ENCODE data around the gene HINFP. TPM values are rescaled to one million over a fixed set of nuclear protein-coding genes. Genes with fewer than 3 reads are reported as not detected.
A peak's percentile ranks its signal among the peaks of the same experiment; 100 is the strongest.

The HINFP gene
- total RNA-seq, 1 donor from 2014 or later = 21.9 TPM

DNA sequence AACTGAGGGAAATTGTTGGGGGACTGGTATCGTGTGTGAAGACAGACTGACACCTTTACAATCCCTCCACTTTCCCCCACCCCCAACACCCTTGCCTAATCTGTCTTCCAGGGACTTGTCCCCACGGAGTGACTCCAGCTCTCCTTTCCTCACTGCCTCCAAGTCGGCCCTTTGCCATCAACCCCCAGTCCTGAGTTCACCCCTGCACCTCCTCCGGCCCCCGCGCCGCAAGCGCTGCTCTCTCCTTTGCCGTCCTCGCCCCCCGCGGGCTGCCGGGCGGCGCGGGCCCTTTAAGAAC lies 27.3 kb downstream of the HINFP start:
- TF ChIP-seq CTCF (IDR thresholded peaks at IDR 0.05) = no peak
- peaks cover 9% of the 10 kb centered on the region for H3K4me1 Mint-ChIP-seq (ENCODE audit: low read depth)
- H3K4me3 Mint-ChIP-seq (ENCODE audit: unreplicated experiment) = peak overlapping the region; percentile 70
- H3K9me3 Mint-ChIP-seq (ENCODE audit: low read depth) = no peaks in the 10 kb centered on the region
- peaks cover 5% of the 10 kb centered on the region for H3K27me3 Mint-ChIP-seq (ENCODE audit: low read depth)
- DNase-seq (ENCODE audit: low spot score) = no peak
- no peak overlapping the region for H3K27ac Mint-ChIP-seq (ENCODE audit: unreplicated experiment)
- no peaks in the 10 kb centered on the region for H3K36me3 Mint-ChIP-seq (ENCODE audit: low read depth)

DNA sequence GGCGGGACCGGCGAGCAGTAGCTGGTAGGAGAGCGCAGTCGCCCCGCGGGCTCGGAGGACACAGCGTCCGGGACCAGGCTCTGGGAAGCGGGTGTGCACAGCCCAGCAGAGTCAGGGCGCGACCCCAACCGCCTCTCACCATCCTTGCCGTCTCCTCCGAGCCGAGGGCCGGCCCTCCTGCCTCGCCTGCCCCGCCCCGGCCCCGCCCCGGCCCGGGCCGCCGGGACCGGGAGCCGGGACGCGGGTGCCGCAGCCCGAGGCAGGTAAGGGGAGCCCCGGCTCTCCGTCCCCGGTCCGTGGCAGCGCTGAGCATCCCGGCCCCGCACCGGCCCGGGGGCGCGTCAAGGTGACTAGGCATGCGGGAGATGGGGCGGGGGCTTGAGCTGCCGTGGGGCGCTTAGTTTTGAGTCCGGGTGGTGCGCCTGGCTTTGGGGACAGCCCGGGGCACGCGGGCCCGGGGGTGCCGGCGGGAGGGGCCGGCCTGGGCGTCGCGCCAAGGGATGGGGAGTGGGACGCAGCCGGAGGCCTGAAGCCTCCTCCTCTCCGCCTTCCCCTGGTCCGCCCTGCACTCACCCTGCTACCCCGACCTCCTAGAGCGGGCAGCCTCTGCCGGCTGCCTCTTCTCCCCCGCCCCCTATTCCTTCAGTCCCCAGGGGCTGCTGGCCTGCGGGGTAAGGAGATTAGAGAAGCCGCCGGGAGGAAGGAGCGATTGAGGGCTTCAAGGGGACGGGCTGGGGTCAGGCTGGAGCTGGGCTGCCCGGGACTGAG lies 27.8 kb downstream of the HINFP start, which contains the start of gene ABCG4:
ABCG4 (plus strand) TSS at position 35 of the 768 bp plus-strand sequence. CDS start 914 bp downstream, outside the sequence.
- Mint-ChIP-seq H3K36me3 (ENCODE audit: low read depth) (no peaks in the 10 kb centered on the region), H3K9me3 (ENCODE audit: low read depth) (no peaks in the 10 kb centered on the region), H3K27me3 (ENCODE audit: low read depth) (peaks cover 5% of the 10 kb centered on the region), H3K4me1 (ENCODE audit: low read depth) (peaks cover 9% of the 10 kb centered on the region), H3K27ac (ENCODE audit: unreplicated experiment) (no peak within 1 kb of the TSS), H3K4me3 (ENCODE audit: unreplicated experiment) (peak within 1 kb of the TSS; percentile 70)
- no peak for TF ChIP-seq CTCF (IDR thresholded peaks at IDR 0.05)
- DNase-seq (ENCODE audit: low spot score) = peak; percentile 88

- no peak for TF ChIP-seq CTCF (IDR thresholded peaks at IDR 0.05)
- DNase-seq (ENCODE audit: low spot score) = peak; percentile 74
- Mint-ChIP-seq H3K9me3 (ENCODE audit: low read depth) (no peaks in the 10 kb centered on the region), H3K27me3 (ENCODE audit: low read depth) (peaks cover 5% of the 10 kb centered on the region), H3K4me1 (ENCODE audit: low read depth) (peaks cover 7% of the 10 kb centered on the region), H3K36me3 (ENCODE audit: low read depth) (no peaks in the 10 kb centered on the region), H3K27ac (ENCODE audit: unreplicated experiment) (no peak overlapping the region), H3K4me3 (ENCODE audit: unreplicated experiment) (peak overlapping the region; percentile 63)
Observed at GRCh38 chr11:119149786-119150275, 28.5 kb downstream of the HINFP start.

DNA sequence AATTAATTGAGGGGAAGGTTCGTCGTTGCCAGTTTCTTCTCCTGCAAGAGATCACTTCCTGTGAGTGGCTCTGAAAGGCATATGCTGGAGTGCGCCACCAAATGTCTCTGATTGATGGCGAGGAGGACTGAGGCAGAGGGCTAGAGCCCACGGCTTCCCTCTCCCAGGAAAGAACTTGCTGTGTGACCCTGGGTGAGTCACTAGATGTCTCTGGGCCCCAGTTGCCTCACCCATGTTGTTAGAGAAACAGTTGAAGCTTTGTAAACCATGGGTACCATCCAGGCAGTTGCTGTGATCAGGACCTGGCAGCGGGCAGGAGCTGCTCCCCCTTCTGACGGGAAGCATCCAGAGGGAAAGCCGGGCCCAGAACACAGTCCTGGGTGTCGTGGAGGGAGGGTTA lies 30.7 kb downstream of the HINFP start:
- Mint-ChIP-seq H3K36me3 (ENCODE audit: low read depth) (no peaks in the 10 kb centered on the region), H3K9me3 (ENCODE audit: low read depth) (no peaks in the 10 kb centered on the region), H3K4me1 (ENCODE audit: low read depth) (peaks cover 4% of the 10 kb centered on the region), H3K4me3 (ENCODE audit: unreplicated experiment) (no peak overlapping the region), H3K27ac (ENCODE audit: unreplicated experiment) (no peak overlapping the region), H3K27me3 (ENCODE audit: low read depth) (peaks cover 4% of the 10 kb centered on the region)
- TF ChIP-seq CTCF (IDR thresholded peaks at IDR 0.05) = no peak
- DNase-seq (ENCODE audit: low spot score) = no peak

DNA sequence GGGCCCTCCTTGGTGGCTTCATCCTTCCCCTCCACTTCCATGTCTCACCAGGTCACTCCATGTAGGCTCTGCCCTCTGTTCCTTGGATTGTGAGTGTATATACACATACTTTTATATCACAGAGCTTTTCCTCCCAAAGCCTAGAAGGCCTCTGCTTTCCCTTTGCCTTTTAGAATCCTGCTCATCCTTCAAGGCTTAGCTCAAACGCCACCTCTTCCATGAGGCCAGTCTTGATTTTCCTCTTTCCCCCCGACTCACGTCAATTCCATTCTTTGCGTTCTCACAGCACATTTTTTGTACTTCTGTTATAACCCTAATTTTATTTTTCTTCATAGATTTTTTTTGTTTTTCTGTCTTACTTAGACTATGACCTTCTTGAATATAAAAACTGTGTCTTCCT lies 31.2 kb downstream of the HINFP start:
- DNase-seq (ENCODE audit: low spot score) = no peak
- no peak for TF ChIP-seq CTCF (IDR thresholded peaks at IDR 0.05)
- Mint-ChIP-seq H3K27ac (ENCODE audit: unreplicated experiment) (no peak overlapping the region), H3K9me3 (ENCODE audit: low read depth) (no peaks in the 10 kb centered on the region), H3K27me3 (ENCODE audit: low read depth) (no peaks in the 10 kb centered on the region), H3K36me3 (ENCODE audit: low read depth) (no peaks in the 10 kb centered on the region), H3K4me3 (ENCODE audit: unreplicated experiment) (no peak overlapping the region), H3K4me1 (ENCODE audit: low read depth) (peaks cover 4% of the 10 kb centered on the region)

All from chondrocyte (in vitro differentiated cells).